Measurements from ENCODE around the gene SPTAN1.
"Not testable (repeated sequence)": the region's sequence is repeated elsewhere in the genome, so short reads cannot be mapped to it uniquely, and the experiment has no call there.

SPTAN1 gene

GRCh38 chr9:128552153-128552743 lies at the start of gene SPTAN1:
Gene SPTAN1 (plus strand): TSS chr9:128552587. CDS start chr9:128566741, 14,154 bp downstream.
- DNase-seq = peak; percentile 87 to 94

- not testable (repeated sequence) for DNase-seq
Measured at GRCh38 chr9:128503415-128503825, 49.0 kb upstream of the SPTAN1 start.

GRCh38 chr9:128503870-128504269 lies 48.5 kb upstream of the SPTAN1 start:
- DNase-seq = no peak

GRCh38 chr9:128504485-128505413 lies 47.6 kb upstream of the SPTAN1 start, which contains the start of gene GLE1:
Gene GLE1 (plus strand): TSS chr9:128504719. CDS start chr9:128504806, 87 bp downstream.
- DNase-seq = peak; percentile 98

GRCh38 chr9:128505414-128505765 lies 47.0 kb upstream of the SPTAN1 start:
- DNase-seq = no peak

- DNase-seq = not testable (repeated sequence)
Measured at GRCh38 chr9:128505906-128506305, 46.5 kb upstream of the SPTAN1 start.

GRCh38 chr9:128512820-128513219 lies 39.6 kb upstream of the SPTAN1 start:
- DNase-seq = no peak

GRCh38 chr9:128521956-128522355 lies 30.4 kb upstream of the SPTAN1 start:
- no peak for DNase-seq

- DNase-seq = no peak
Measured at GRCh38 chr9:128523199-128523925, 29.0 kb upstream of the SPTAN1 start.

- no peak for DNase-seq
Measured at GRCh38 chr9:128526720-128527119, 25.7 kb upstream of the SPTAN1 start.

- DNase-seq = no peak
Measured at GRCh38 chr9:128528445-128529160, 23.8 kb upstream of the SPTAN1 start.

- DNase-seq = no peak
Measured at GRCh38 chr9:128529191-128529590, 23.2 kb upstream of the SPTAN1 start.

GRCh38 chr9:128532581-128532980 lies 19.8 kb upstream of the SPTAN1 start:
- DNase-seq = no peak

- no peak for DNase-seq
Measured at GRCh38 chr9:128540634-128541360, 11.6 kb upstream of the SPTAN1 start.

GRCh38 chr9:128546504-128546903 lies 5.9 kb upstream of the SPTAN1 start:
- DNase-seq = no peak

GRCh38 chr9:128548876-128549275 lies 3.5 kb upstream of the SPTAN1 start:
- no peak for DNase-seq

- DNase-seq = peak; percentile 19 to 24
Measured at GRCh38 chr9:128550226-128550625, 2.2 kb upstream of the SPTAN1 start.

GRCh38 chr9:128550770-128551656 lies 1.4 kb upstream of the SPTAN1 start:
- no peak for DNase-seq

GRCh38 chr9:128551657-128552152 lies 682 bp upstream of the SPTAN1 start:
- DNase-seq = no peak

- peak; percentile 31 to 34 for DNase-seq
Measured at GRCh38 chr9:128552744-128553440, 505 bp downstream of the SPTAN1 start.

All from stimulated activated CD4-positive, alpha-beta T cell treated with anti-CD3 and anti-CD28 coated beads, Interleukin-2, amount 100 ng/mL, for 48 hours (primary cell).